Mesenchymal stem cell (in vitro differentiated cells and primary cell): ENCODE results near the gene MAP7D1. TPM values are rescaled to one million over a fixed set of nuclear protein-coding genes. Genes with fewer than 3 reads are reported as not detected.

Experiments used
- small RNA-seq: library from polyadenylated mRNA; stranded (forward); fragments of <200 nt; extraction: miRNeasy Mini kit (QIAGEN cat#:217004); gene quantifications from one replicate; pipeline ENCODE3, GENCODE V24; 2013; ENCODE audit warnings: low read depth

MAP7D1 gene

Small RNA genes within 50 kb of the gene (small RNA-seq; reads per million reads assigned to genes)
- gene RN7SL131P = not detected
